ENCODE data around the gene ACTA2.

The ACTA2 gene

GRCh38 chr10:88949051-88949450 is 3.5 kb downstream of the ACTA2 start:
- H3K9me3 ChIP-seq (replicated peaks in 1 of 2; ENCODE audit: control insufficient read depth in 2 of 2, insufficient read depth in 1 of 2, low read depth in 1 of 2, low read length in 2 of 2) = no peaks in the 10 kb centered on the region
- no peak overlapping the region for H3K4me2 ChIP-seq (ENCODE audit: insufficient read depth, low read length, poor library complexity, severe bottlenecking)
- H3K4me3 ChIP-seq (ENCODE audit: low read length in 2 of 2) = no peak overlapping the region
- peaks cover 6 to 13% of the 10 kb centered on the region in 2 donors for H3K4me1 ChIP-seq (ENCODE audit: control insufficient read depth in 2 of 2, insufficient read depth in 1 of 2, low read depth in 1 of 2, low read length in 2 of 2)
- no peak overlapping the region for H3K9ac ChIP-seq (ENCODE audit: low read depth, low read length, poor library complexity)
- no peak overlapping the region for H3K23ac ChIP-seq (ENCODE audit: low read depth, low read length, poor library complexity)
- H2BK5ac ChIP-seq (ENCODE audit: low read length) = no peak overlapping the region
- no peak overlapping the region for H4K91ac ChIP-seq (ENCODE audit: low read depth, low read length, poor library complexity)
- H2AK5ac ChIP-seq (ENCODE audit: low read depth, low read length) = no peak overlapping the region
- H3K4ac ChIP-seq (ENCODE audit: low read length) = no peak overlapping the region
- H3K18ac ChIP-seq (ENCODE audit: low read length) = no peak overlapping the region
- no peak overlapping the region for H3K14ac ChIP-seq (ENCODE audit: low read length)
- H3K36me3 ChIP-seq (replicated peaks in 1 of 2; ENCODE audit: control insufficient read depth in 2 of 2, insufficient read depth in 2 of 2, low read length in 2 of 2) = peaks cover 0 to 2% of the 10 kb centered on the region in 2 donors
- H2AFZ ChIP-seq (ENCODE audit: low read length) = no peak overlapping the region
- H2BK120ac ChIP-seq (ENCODE audit: low read depth, low read length) = no peak overlapping the region
- no peak overlapping the region for H4K8ac ChIP-seq (ENCODE audit: low read depth, low read length)
- H3K79me1 ChIP-seq (ENCODE audit: low read depth, low read length) = no peaks in the 10 kb centered on the region
- WGBS, 2 donors (ENCODE audit: extremely low coverage in 2 of 2, insufficient read length in 2 of 2, insufficient replicate concordance in 1 of 2) = no CpG with 5 or more reads among the region's 2 CpGs
- no peak for DNase-seq (ENCODE audit: low spot score)
- H2BK12ac ChIP-seq (ENCODE audit: low read length) = no peak overlapping the region
- H2BK15ac ChIP-seq (ENCODE audit: low read length) = no peak overlapping the region
- no peaks in the 10 kb centered on the region for H3K27me3 ChIP-seq (ENCODE audit: control insufficient read depth in 3 of 3, insufficient read depth in 3 of 3, low read depth in 1 of 3, low read length in 3 of 3)
- no peak overlapping the region for H3K27ac ChIP-seq (replicated peaks; ENCODE audit: low read length)

GRCh38 chr10:88946965-88947590 is 5.5 kb downstream of the ACTA2 start:
- Histone ChIP-seq H3K9ac (ENCODE audit: low read depth, low read length, poor library complexity) (no peak overlapping the region), H3K27me3 (ENCODE audit: control insufficient read depth in 3 of 3, insufficient read depth in 3 of 3, low read depth in 1 of 3, low read length in 3 of 3) (no peaks in the 10 kb centered on the region), H4K91ac (ENCODE audit: low read depth, low read length, poor library complexity) (no peak overlapping the region), H3K18ac (ENCODE audit: low read length) (no peak overlapping the region), H2BK12ac (ENCODE audit: low read length) (no peak overlapping the region), H2BK5ac (ENCODE audit: low read length) (no peak overlapping the region), H3K14ac (ENCODE audit: low read length) (no peak overlapping the region), H2AK5ac (ENCODE audit: low read depth, low read length) (no peak overlapping the region), H3K4me3 (ENCODE audit: low read length in 2 of 2) (no peak overlapping the region), H3K9me3 (replicated peaks in 1 of 2; ENCODE audit: control insufficient read depth in 2 of 2, insufficient read depth in 1 of 2, low read depth in 1 of 2, low read length in 2 of 2) (no peaks in the 10 kb centered on the region), H2BK120ac (ENCODE audit: low read depth, low read length) (no peak overlapping the region), H2BK15ac (ENCODE audit: low read length) (no peak overlapping the region), H3K4ac (ENCODE audit: low read length) (no peak overlapping the region), H4K8ac (ENCODE audit: low read depth, low read length) (no peak overlapping the region), H3K4me1 (ENCODE audit: control insufficient read depth in 2 of 2, insufficient read depth in 1 of 2, low read depth in 1 of 2, low read length in 2 of 2) (peaks cover 5 to 12% of the 10 kb centered on the region in 2 donors), H3K23ac (ENCODE audit: low read depth, low read length, poor library complexity) (no peak overlapping the region), H3K36me3 (replicated peaks in 1 of 2; ENCODE audit: control insufficient read depth in 2 of 2, insufficient read depth in 2 of 2, low read length in 2 of 2) (peaks cover 0 to 2% of the 10 kb centered on the region in 2 donors), H3K79me1 (ENCODE audit: low read depth, low read length) (no peaks in the 10 kb centered on the region), H3K27ac (replicated peaks; ENCODE audit: low read length) (no peak overlapping the region), H2AFZ (ENCODE audit: low read length) (no peak overlapping the region), H3K4me2 (ENCODE audit: insufficient read depth, low read length, poor library complexity, severe bottlenecking) (no peak overlapping the region)
- no CpG with 5 or more reads among the region's 6 CpGs for WGBS, 2 donors (ENCODE audit: extremely low coverage in 2 of 2, insufficient read length in 2 of 2, insufficient replicate concordance in 1 of 2)
- no peak for DNase-seq (ENCODE audit: low spot score)

GRCh38 chr10:88946200-88946599 is 6.4 kb downstream of the ACTA2 start:
- H3K4ac ChIP-seq (ENCODE audit: low read length) = no peak overlapping the region
- H3K4me2 ChIP-seq (ENCODE audit: insufficient read depth, low read length, poor library complexity, severe bottlenecking) = no peak overlapping the region
- H3K4me3 ChIP-seq (ENCODE audit: low read length in 2 of 2) = no peak overlapping the region
- no peak overlapping the region for H2AFZ ChIP-seq (ENCODE audit: low read length)
- H3K27ac ChIP-seq (replicated peaks; ENCODE audit: low read length) = no peak overlapping the region
- H3K27me3 ChIP-seq (ENCODE audit: control insufficient read depth in 3 of 3, insufficient read depth in 3 of 3, low read depth in 1 of 3, low read length in 3 of 3) = no peaks in the 10 kb centered on the region
- no peak overlapping the region for H3K9ac ChIP-seq (ENCODE audit: low read depth, low read length, poor library complexity)
- no CpG with 5 or more reads among the region's 1 CpG for WGBS, 2 donors (ENCODE audit: extremely low coverage in 2 of 2, insufficient read length in 2 of 2, insufficient replicate concordance in 1 of 2)
- no peak for DNase-seq (ENCODE audit: low spot score)
- H3K23ac ChIP-seq (ENCODE audit: low read depth, low read length, poor library complexity) = no peak overlapping the region
- H3K9me3 ChIP-seq (replicated peaks in 1 of 2; ENCODE audit: control insufficient read depth in 2 of 2, insufficient read depth in 1 of 2, low read depth in 1 of 2, low read length in 2 of 2) = no peaks in the 10 kb centered on the region
- H3K18ac ChIP-seq (ENCODE audit: low read length) = no peak overlapping the region
- H4K8ac ChIP-seq (ENCODE audit: low read depth, low read length) = no peak overlapping the region
- H2BK5ac ChIP-seq (ENCODE audit: low read length) = no peak overlapping the region
- no peak overlapping the region for H2BK15ac ChIP-seq (ENCODE audit: low read length)
- no peak overlapping the region for H2AK5ac ChIP-seq (ENCODE audit: low read depth, low read length)
- peaks cover 0 to 2% of the 10 kb centered on the region in 2 donors for H3K36me3 ChIP-seq (replicated peaks in 1 of 2; ENCODE audit: control insufficient read depth in 2 of 2, insufficient read depth in 2 of 2, low read length in 2 of 2)
- no peak overlapping the region for H2BK120ac ChIP-seq (ENCODE audit: low read depth, low read length)
- no peak overlapping the region for H2BK12ac ChIP-seq (ENCODE audit: low read length)
- H3K79me1 ChIP-seq (ENCODE audit: low read depth, low read length) = no peaks in the 10 kb centered on the region
- H3K14ac ChIP-seq (ENCODE audit: low read length) = no peak overlapping the region
- H4K91ac ChIP-seq (ENCODE audit: low read depth, low read length, poor library complexity) = no peak overlapping the region
- H3K4me1 ChIP-seq (ENCODE audit: control insufficient read depth in 2 of 2, insufficient read depth in 1 of 2, low read depth in 1 of 2, low read length in 2 of 2) = peaks cover 2 to 4% of the 10 kb centered on the region in 2 donors

DNA sequence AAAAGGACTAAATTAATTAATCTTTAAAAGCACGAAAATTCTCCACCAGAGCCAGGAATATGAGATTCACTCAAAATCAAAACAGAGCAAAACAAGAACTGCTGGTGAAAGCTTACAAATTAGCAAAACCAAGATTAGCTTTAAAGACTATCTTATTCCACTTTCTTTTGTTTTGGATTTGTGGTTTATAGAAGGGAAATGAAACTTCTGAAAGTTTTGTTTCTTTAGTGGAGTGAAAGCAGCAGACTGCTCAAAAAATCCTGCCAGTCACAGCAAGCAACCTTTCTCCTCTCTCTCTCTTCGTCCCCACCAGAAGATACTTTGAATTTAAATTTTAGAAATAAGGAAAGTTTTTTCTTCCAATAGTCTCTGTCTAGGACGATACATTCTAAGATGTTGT is 7.8 kb downstream of the ACTA2 start:
- Histone ChIP-seq H4K8ac (ENCODE audit: low read depth, low read length) (no peak overlapping the region), H3K23ac (ENCODE audit: low read depth, low read length, poor library complexity) (no peak overlapping the region), H3K79me1 (ENCODE audit: low read depth, low read length) (no peaks in the 10 kb centered on the region), H3K4ac (ENCODE audit: low read length) (no peak overlapping the region), H3K36me3 (replicated peaks in 1 of 2; ENCODE audit: control insufficient read depth in 2 of 2, insufficient read depth in 2 of 2, low read length in 2 of 2) (peaks cover 0 to 8% of the 10 kb centered on the region in 2 donors), H2BK12ac (ENCODE audit: low read length) (no peak overlapping the region), H3K27me3 (ENCODE audit: control insufficient read depth in 3 of 3, insufficient read depth in 3 of 3, low read depth in 1 of 3, low read length in 3 of 3) (no peaks in the 10 kb centered on the region), H4K91ac (ENCODE audit: low read depth, low read length, poor library complexity) (no peak overlapping the region), H3K9ac (ENCODE audit: low read depth, low read length, poor library complexity) (no peak overlapping the region), H3K14ac (ENCODE audit: low read length) (no peak overlapping the region), H3K27ac (replicated peaks; ENCODE audit: low read length) (no peak overlapping the region), H2AK5ac (ENCODE audit: low read depth, low read length) (no peak overlapping the region), H2AFZ (ENCODE audit: low read length) (no peak overlapping the region), H3K18ac (ENCODE audit: low read length) (no peak overlapping the region), H3K9me3 (replicated peaks in 1 of 2; ENCODE audit: control insufficient read depth in 2 of 2, insufficient read depth in 1 of 2, low read depth in 1 of 2, low read length in 2 of 2) (no peaks in the 10 kb centered on the region), H3K4me2 (ENCODE audit: insufficient read depth, low read length, poor library complexity, severe bottlenecking) (no peak overlapping the region), H2BK5ac (ENCODE audit: low read length) (no peak overlapping the region), H2BK15ac (ENCODE audit: low read length) (no peak overlapping the region), H2BK120ac (ENCODE audit: low read depth, low read length) (no peak overlapping the region), H3K4me3 (ENCODE audit: low read length in 2 of 2) (no peak overlapping the region), H3K4me1 (ENCODE audit: control insufficient read depth in 2 of 2, insufficient read depth in 1 of 2, low read depth in 1 of 2, low read length in 2 of 2) (no peaks in the 10 kb centered on the region)
- WGBS, 2 donors (ENCODE audit: extremely low coverage in 2 of 2, insufficient read length in 2 of 2, insufficient replicate concordance in 1 of 2) = no CpG with 5 or more reads among the region's 3 CpGs
- DNase-seq (ENCODE audit: low spot score) = no peak

Data from neuronal stem cell (in vitro differentiated cells).